NCI-H345 treated with DMSO at 0.1 percent for 48 hours (cell line): ENCODE data around the gene CCNF.

Experiments used
- DNase-seq: peaks from one replicate; lab custom pipeline; 2025; ENCODE audit not compliant: unreplicated experiment; lab: John Stamatoyannopoulos, UW

CCNF gene

DNA sequence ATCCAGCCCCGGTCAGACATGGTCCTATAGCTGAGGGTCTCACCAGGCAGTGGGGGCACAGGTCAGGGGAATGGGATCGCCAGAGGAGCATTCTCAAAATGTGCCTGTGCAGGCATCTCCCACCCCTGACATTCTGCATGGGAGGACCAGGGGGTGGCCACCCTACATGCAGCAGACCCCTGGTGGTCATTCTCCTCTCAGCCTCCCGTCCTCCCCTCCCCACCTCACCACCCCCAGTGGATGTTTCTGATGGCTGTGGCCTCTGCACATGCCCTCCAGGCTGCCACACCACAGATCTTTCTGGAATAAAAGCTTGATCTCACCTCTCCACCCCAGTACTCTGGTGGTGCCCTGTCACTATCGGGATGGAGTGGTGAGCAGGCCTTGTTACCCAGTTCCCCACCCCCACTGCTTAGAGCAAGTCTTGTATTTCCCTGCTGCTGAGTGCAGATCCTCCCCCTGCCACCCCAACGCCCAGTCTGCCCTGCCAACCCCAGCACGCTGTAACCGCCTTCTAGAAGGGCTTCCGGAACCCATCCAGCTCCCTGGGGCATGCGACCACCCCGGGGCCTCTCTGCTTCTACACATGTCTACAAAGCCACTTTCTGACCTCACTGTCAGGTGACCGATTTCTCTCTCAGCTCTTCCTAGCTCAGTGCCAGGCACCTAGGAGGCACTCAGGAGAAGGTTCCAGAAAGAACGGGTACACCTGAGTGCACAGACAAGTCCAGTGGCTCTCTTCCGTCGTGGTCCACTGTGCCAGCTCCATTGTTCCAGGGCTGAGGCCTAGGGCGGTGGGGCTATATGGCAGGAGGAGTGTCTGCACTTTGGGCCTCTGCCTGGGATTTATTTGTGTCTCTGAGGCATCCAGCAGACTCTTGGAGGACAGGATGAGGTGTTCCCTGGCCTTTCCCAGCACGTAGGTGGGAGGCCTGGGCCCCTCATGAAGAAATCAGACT lies 55.0 kb downstream of the CCNF start:
- DNase-seq = no peak

DNA sequence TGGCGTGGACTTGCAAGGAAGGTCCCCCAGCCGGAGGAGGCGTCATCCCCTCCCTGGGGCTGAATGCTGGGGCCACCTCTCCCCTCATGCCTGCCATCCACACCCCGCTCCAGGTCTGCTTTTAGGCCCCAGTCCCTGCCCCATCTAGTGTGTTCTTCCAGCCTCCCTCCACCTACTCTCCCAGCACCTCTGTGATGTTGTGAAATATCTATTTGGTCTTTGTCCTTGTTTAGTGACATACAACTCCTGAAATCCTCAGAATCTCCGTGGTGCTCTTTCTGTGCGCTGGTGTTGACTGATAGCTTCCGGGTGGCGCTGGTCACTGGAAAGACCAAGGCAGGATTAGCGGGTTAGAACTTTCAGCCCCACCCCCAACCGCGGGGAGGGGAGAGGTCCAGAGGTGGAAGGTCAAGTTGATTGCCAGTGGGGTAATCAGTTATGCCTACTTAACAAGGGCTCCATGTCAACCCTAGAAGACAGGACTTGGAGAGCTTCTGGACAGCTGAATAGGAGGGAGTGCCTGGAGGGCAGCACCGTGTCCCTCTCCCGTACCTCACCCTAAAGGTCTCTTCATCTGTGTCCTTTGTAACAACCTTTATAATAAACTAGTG lies 55.8 kb downstream of the CCNF start:
- no peak for DNase-seq

DNA sequence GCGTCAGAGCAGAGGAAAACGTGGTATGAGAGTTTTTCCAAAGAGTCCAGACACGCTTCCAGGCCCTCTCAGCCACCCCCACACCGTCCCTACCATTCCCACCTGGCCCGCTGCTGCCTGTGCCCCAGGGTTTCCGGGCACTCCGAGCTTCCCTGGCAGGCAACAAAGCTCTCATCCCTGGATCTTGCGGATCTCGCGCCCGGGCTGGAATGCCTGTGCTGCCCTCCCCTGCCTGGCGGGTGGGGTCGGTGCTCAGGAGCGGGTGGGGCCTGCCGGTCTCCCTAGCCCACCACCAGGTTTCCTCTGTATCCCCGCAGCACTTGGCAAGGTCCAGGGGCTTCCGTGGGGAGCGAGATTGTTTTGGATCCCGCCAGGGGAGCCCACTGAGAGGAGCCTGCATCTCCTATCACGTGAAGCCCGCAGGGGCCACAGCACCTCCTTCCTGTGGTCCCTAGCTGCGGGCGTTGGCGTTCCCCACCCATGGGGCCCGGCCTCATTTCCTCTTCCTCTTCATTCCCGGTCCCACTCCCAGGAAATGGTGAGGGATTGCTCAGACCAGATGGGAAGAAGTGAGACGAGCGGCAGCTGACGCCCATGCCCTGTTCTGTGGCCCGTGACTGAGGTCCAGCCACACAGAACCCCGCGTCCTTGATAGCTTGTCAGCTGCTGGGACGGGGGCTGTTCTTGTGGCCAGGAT lies 56.7 kb downstream of the CCNF start:
- DNase-seq = no peak

DNA sequence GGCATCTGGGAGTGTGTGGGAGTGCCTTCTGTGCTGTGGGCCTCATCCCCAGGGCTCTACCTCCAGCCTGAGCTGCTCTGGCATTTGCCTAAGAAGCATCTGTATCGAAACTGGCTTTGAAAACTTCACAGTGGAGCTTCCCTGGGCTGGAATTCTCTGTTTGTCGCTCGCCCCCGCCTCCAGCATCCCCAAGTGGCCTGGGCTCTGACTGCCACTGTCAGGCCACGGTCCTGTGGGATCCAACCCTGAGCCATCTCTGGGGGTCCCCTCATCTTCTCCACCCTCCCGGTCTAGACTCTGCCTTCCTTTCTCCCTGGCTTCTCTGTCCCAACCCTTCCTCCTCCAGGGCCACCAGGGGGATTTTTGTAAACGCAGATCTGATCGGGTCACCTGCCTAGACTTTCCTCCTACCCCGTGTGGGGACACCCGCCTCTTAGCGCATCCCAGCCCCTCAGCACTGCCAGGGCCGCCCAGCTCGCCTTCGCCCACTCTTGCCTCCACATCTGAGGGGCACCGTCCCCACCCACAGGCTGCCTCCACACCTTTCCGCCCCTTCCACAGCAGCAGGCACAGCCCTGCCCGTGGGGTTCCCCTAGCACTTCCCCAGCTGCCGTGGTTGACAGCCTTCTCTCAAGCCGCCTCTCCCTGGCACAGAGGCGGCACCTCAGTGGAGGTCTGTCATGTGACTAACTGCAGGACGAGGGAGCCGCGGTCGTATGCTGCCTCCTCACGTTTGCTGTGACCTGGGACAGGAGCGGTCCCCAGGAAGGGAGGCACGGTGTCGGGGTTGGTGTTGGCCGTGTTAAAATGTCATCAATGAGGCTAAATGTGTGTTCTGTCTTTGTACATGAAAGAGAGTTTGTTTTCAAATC lies 57.6 kb downstream of the CCNF start:
- DNase-seq = no peak

DNA sequence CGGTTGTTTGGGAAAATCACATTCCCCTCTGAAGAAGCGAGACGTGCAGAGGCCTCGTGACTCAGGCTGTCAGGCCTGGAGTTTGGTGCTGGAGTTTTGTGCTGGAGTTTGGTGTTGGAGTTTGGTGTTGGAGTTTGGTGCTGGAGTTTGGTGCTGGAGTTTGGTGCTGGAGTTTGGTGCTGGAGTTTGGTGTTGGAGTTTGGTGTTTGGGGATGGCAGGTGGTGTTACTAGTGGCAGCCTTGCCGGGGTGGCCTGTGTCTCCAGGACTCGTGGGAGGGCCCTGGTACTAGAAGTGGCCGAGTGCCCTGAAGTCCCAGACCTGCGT lies 58.2 kb downstream of the CCNF start:
- DNase-seq = no peak

DNA sequence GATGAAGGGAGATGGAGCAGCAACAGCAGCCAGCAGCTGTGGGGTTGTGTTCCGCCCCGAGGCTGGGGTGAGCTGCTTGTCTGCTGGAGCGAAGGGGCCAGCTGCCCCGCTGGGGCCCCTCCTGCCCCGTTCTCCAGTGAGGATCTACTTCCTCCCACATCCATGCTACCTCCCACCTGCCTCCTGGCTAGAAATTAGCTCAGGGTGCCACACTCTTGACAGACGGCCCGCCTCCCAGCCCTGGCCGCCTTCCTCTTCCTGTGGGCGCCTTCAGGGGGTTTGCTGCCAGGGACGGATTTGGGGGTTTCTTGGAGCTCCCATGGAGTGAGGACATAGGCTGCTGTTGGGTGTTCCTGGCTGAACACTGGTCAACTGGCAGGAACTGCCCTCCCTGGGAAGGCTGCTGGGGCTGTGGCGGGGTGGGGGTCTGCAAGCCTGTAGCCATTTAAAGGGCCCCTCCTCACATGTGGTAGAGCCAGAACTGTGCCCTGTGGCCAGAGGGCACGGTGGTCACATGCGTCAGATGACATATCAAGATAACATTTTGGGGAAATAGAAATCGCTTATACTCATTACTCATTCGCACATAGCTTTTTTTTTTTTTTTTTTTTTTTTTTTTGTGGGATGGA lies 58.8 kb downstream of the CCNF start:
- no peak for DNase-seq

DNA sequence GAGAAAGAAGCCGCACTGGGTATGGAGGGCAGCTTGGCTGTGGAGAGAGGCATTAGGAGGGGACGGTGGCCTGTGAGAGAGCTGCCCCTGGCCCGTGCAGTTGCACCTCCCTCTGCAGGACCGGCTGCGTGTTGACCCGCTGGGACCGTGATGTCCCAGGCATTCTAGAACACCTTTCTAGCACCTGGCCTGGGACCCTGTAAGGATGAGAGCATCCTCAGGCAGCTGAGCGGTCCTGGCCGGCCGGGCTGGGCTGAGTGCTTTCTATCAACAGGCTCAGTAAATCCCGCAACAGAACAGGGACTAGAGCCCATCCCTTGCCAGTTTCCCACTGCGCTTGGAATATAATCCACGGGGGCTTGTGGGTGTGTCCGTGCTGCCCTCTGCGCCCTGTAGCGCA lies 60.3 kb downstream of the CCNF start:
- DNase-seq = no peak

DNA sequence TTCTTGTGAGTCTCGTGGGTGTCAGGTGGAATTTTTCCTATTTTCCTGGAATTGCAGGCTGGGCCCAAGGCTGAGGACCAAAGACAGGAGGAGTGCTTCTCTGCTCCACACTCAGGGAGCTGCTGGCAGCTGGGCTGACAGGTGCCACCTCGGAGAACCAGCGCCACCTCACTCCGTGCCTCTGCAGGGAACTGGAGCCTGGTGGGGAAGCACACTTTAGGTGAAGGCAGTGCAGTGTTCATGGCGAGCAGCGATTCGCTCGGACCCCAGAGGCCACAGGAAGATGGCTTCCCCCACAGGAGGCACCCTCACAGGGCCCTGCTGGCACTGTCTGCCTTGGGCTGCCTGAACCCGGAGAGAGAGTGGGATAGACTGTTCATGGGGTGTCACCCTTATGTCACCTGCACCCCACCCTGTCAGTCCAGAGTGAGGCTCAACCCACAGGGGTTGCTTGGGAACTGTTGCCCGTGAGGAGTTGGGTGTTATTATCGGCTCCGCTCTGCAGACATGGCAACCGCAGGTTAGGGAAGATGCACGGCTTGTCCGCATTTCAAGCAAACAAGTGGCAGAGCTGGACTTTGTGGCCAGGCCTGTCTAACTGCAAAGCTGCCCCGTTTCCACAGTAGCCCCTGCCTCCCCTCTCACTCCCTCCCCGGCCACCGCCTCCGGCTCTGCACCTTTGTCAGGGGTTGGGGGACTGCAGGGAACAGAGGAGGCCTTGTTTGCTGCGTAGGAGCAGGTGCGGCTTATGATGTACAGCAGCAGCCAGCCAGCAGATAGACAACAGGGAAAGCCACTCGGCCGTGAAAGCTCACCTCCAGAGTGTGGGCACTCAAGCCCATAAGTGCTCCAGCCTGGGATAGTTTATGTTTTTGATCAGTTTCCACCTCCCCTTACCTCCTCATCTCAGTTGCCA lies 61.2 kb downstream of the CCNF start:
- DNase-seq = peak; percentile 81

DNA sequence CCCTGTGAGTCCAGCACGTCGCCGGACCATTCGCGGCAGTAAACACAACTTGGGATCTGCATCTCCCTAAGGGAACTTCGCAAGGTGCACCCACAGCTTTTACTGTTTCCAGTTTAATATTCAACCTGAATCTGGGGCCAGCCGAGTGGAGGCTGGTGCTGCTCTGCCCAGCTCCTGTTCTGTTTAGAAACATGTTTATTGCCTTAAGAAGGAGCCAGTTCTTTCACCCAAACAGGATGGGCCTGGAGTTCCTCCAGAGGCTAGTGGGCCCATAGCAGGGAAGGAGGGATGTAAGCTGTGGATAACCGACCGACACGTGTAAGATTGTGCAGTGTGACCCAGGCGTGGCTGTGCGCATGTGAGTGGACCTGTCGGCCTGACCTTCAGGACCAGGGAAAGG lies 63.0 kb downstream of the CCNF start:
- DNase-seq = no peak

DNA sequence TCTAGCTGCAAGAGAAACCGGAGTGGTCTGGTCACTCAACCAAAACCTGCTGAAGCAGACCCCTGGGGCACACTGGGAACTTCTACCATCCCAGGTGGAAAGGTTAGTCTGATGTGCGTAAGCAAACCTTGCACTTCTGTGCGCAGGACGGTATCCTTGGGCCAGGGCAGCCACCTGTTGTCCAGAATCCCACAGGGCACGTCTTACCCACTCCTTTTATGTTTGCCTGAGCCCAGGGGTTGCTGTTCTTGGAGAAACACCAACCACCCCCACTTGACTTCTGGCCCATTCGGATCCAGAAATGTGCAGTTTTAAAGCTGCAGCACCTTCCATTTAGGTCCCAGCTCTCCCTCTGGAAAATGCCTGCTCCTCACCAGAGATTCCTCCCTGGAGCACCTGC lies 64.4 kb downstream of the CCNF start:
- no peak for DNase-seq

DNA sequence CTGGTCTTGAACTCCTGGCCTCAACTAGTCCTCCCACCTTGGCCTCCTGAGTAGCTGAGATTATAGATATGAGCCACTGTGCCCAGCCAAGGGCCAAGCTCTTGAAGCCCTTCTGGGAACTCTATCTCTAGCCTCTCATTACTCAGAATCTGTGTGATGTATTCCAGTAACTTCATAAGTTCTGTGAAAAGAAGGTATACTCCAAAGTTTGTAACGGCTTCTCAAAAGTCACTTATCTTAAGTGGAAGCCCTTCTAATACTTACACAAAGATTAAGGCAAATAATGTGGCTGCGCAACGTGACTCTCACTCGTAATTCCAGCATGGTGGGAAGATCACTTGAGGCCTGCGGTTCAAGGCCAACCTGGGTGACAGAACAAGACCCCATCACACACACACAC lies 65.4 kb downstream of the CCNF start:
- no peak for DNase-seq

DNA sequence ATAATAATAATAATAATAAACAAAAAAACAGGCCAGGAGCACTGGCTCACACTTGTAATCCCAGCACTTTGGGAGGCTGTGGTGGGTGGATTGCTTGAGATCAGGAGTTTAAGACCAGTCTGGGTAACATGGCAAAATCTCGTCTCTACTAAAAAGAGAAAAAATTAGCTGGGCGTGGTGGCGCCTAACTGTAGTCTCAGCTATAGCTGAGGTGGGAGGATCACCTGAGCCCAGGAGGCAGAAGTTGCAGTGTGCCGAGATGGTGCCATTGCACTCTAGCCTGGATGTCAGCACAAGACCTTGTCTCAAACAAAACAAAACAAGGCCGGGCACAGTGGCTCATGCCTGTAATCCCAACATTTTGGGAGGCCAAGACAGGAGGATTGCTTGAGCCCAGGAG lies 65.8 kb downstream of the CCNF start:
- DNase-seq = no peak

DNA sequence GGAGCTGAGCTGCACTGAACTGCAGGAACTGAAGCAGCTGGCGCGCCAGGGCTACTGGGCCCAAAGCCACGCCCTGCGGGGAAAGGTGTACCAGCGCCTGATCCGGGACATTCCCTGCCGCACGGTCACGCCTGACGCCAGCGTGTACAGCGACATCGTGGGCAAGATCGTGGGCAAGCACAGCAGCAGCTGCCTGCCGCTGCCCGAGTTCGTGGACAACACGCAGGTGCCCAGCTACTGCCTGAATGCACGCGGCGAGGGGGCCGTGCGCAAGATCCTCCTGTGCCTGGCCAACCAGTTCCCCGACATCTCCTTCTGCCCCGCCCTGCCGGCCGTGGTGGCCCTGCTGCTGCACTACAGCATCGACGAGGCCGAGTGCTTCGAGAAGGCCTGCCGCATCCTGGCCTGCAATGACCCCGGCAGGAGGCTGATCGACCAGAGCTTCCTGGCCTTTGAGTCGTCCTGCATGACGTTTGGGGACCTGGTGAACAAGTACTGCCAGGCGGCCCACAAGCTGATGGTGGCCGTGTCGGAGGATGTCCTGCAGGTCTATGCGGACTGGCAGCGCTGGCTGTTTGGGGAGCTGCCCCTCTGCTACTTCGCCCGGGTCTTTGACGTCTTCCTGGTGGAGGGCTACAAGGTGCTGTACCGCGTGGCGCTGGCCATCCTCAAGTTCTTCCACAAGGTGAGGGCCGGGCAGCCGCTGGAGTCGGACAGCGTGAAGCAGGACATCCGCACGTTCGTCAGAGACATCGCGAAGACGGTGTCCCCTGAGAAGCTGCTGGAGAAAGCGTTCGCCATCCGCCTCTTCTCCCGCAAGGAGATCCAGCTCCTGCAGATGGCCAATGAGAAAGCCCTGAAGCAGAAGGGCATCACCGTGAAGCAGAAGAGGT lies 67.2 kb downstream of the CCNF start:
- no peak for DNase-seq

DNA sequence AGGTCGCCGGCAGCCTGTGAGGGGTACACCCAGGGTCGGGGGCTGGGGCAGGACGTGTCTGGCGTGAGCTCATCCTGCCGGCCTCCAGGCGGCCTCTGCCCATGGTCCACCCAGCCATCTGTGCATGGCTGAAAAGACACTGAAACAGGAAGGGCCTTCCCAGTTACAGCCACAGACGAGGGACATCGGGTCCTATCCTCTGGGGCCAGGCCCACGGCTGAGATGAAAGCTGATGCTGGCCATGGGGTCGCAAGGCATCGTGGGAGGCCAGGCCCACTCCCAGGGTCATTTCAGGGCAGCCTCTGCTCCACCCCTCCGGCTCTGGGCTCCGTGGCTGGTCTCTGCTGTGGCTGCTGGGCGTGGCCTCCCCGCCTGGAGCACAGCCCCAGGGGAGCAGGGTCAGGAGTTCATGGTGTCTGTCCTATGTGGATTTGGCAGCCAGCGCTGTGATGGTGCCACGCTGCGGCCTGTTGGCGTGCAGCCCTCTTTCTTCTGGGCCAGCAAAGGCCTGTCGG lies 67.9 kb downstream of the CCNF start:
- DNase-seq = no peak

DNA sequence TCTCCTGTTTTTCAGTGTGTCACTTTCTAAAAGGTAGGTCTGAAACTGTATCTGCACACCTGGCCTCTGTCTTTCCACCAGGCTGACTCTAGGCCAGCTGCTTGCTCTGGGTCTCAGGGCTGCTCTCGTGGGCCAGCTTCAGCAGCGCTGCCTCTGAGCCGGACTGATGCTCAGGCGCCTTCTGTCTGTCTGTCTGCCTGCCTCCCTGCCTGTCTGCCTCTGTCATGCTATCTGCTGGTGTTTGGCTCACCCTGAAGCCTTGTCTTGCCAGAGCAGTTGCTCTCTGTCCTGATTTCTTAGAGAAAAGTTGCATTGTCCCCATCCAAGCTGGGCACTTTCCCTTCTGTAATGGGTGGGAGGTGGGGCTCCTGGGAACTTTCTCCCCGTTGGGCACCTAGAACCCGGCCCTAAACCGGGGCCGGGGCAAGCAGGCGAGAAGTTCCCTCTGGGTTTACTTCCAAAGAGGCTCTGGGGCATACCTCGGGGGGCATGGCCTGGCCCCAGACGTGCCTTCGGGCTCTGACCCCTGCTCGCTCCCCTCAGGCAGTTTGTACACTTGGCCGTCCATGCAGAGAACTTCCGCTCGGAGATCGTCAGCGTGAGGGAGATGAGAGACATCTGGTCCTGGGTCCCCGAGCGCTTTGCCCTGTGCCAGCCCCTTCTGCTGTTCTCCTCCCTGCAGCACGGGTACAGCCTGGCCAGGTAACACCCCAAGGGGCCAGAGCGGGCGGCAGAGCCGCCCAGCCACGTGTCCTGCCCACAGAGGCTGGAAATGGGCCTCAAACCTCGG lies 68.6 kb downstream of the CCNF start:
- DNase-seq = no peak

DNA sequence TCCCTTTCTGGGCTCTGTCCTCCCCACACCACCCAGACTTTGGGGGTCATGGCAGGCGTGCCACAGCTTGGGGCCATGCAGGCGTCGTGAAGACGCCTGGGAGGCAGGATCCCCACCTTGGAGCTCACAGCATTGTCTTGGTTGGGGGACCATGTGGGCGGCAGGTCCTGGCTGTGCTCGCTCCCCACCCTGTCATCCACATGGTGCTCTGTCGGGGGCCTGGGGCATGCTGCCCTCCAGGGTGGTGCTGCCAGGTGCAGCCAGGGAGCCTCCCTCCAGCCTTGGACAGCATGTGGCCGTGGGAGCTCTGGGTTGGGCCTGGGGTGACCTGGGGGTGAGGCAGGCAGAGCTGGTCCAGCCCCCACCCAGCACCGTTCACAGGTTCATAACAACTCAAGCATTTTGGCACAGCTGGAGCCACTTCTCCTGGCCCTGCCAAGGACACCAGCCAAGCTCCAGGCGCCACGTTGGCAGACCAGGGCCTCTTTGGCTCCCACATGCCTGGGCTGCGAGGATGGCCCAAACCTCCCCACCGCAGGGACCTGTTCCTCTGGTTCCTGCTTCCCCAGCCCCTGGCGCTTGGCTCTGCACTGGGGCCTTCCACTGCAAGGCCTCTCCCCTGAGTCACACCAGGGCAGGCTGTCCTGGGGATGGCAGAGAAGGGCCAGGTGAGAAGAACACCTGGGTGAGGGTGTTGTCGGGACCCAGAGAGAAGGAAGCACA lies 69.4 kb downstream of the CCNF start:
- no peak for DNase-seq

DNA sequence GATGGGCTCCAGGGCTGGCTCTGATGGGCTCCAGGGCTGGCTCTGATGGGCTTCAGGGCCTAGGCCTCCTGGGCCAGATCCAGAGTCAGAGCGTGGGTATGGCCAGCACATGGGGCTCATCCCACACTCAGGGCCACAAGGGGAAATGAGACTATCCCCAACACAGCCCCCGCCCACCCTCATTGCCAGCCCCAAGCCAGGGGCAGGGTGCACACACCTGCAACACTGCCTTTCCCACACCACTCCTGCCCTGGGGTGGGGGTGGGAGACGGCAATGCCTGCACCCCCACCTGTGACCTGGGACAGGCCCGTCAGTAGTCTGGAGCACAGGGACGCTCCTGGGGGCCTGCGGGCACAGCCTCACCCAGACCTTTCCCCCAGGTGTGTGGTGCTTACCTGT lies 70.2 kb downstream of the CCNF start:
- DNase-seq = no peak
